ENCODE measurements around the gene SLC11A1. TPM values are rescaled to one million over a fixed set of nuclear protein-coding genes. Genes with fewer than 3 reads are reported as not detected.

SLC11A1 gene
- total RNA-seq, 6 donors from 2014 or later: 145 to 3,249 (median 371) TPM

- peak in 1 of 2 donors; percentile 80 for DNase-seq
- ATAC-seq (ENCODE audit: low FRiP score in 2 of 2): no peak
- peaks cover 4 to 20% (median 17%) of the 10 kb centered on the region in 4 donors for H3K36me3 ChIP-seq
- H3K4me1 ChIP-seq: no peaks in the 10 kb centered on the region
- H3K4me3 ChIP-seq: no peak overlapping the region
- no peak overlapping the region for H3K27ac ChIP-seq
- 92 to 93% methylated on average over 12 to 22 of the region's 22 CpGs for WGBS, 2 donors
- no peaks in the 10 kb centered on the region for H3K27me3 ChIP-seq
- no peaks in the 10 kb centered on the region for H3K9me3 ChIP-seq
- TF ChIP-seq POLR2AphosphoS5 (IDR thresholded peaks at IDR 0.05) (no peak), EP300 (IDR thresholded peaks at IDR 0.05) (no peak), CTCF (IDR thresholded peaks at IDR 0.05) (no peak), POLR2A (IDR thresholded peaks at IDR 0.05) (no peak)
Observed at GRCh38 chr2:218344755-218345417, 37.2 kb upstream of the SLC11A1 start.

GRCh38 chr2:218345491-218346236 is 36.4 kb upstream of the SLC11A1 start:
- H3K4me3 ChIP-seq: no peak overlapping the region
- TF ChIP-seq POLR2A (IDR thresholded peaks at IDR 0.05) (no peak), CTCF (IDR thresholded peaks at IDR 0.05) (no peak)
- ATAC-seq (ENCODE audit: low FRiP score in 2 of 2) (no peak), DNase-seq (no peak)
- WGBS, 2 donors: 86 to 90% methylated on average over 12 of the region's 12 CpGs
- H3K4me1 ChIP-seq: no peaks in the 10 kb centered on the region
- H3K27ac ChIP-seq: no peak overlapping the region
- no peaks in the 10 kb centered on the region for H3K27me3 ChIP-seq
- H3K36me3 ChIP-seq: peaks cover 4 to 20% (median 17%) of the 10 kb centered on the region in 4 donors
- peaks cover 0 to 1% (median 0%) of the 10 kb centered on the region in 4 donors for H3K9me3 ChIP-seq

GRCh38 chr2:218347172-218347571 is 34.9 kb upstream of the SLC11A1 start:
- Histone ChIP-seq H3K27me3 (no peaks in the 10 kb centered on the region), H3K36me3 (peaks cover 4 to 18% (median 14%) of the 10 kb centered on the region in 4 donors), H3K4me3 (no peak overlapping the region), H3K27ac (no peak overlapping the region), H3K4me1 (no peaks in the 10 kb centered on the region), H3K9me3 (peaks cover 0 to 16% (median 4%) of the 10 kb centered on the region in 4 donors)
- 83 to 85% methylated on average over 5 of the region's 5 CpGs for WGBS, 2 donors
- no peak for ATAC-seq (ENCODE audit: low FRiP score in 2 of 2)
- no peak for TF ChIP-seq CTCF (IDR thresholded peaks at IDR 0.05)
- no peak for TF ChIP-seq EP300 (IDR thresholded peaks at IDR 0.05)
- TF ChIP-seq POLR2A (IDR thresholded peaks at IDR 0.05): no peak
- TF ChIP-seq POLR2AphosphoS5 (IDR thresholded peaks at IDR 0.05): no peak
- no peak for DNase-seq

GRCh38 chr2:218354045-218354444 is 28.0 kb upstream of the SLC11A1 start:
- DNase-seq: no peak
- Histone ChIP-seq H3K36me3 (no peaks in the 10 kb centered on the region), H3K4me1 (peaks cover 3 to 16% (median 12%) of the 10 kb centered on the region in 4 donors), H3K9me3 (peaks cover 0 to 16% (median 4%) of the 10 kb centered on the region in 4 donors), H3K27ac (peak overlapping the region in 2 of 4 donors; percentile 60 to 64), H3K4me3 (no peak overlapping the region), H3K27me3 (no peaks in the 10 kb centered on the region)
- ATAC-seq (ENCODE audit: low FRiP score in 2 of 2): no peak
- 92 to 96% methylated on average over 14 of the region's 14 CpGs for WGBS, 2 donors
- TF ChIP-seq CTCF (IDR thresholded peaks at IDR 0.05) (no peak), POLR2AphosphoS5 (IDR thresholded peaks at IDR 0.05) (no peak), POLR2A (IDR thresholded peaks at IDR 0.05) (no peak), EP300 (IDR thresholded peaks at IDR 0.05) (no peak)

All from upper lobe of left lung (tissue), 6 donors.